K562 (cell line): ENCODE results near the gene KMT2E. TPM values are rescaled to one million over a fixed set of nuclear protein-coding genes. Genes with fewer than 3 reads are reported as not detected.

ENCODE experiments used
- ATAC-seq: fragments of 200-7000 bp; cut with Tn5 transposase; 3 replicates; pipeline ENCODE4 v1.9.1; 2020; ENCODE audit warnings: moderate library complexity
- BruUV-seq: library from RNA; stranded (reverse); fragments of 400-500 nt; replicated peaks from 2 replicates; lab custom pipeline; 2021; lab: Mats Ljungman, UMichigan
- CTCF ChIA-PET: fragments of 300-600 bp; formaldehyde crosslinking; extraction: SDS; loops from one replicate; lab custom pipeline; 2021; ENCODE audit warnings: low intra/inter-chr PET ratio; lab: Yijun Ruan, JAX
- POLR2A ChIA-PET: fragments of 300-600, 350-650 bp; sonication (Branson Sonifier 250); formaldehyde crosslinking; extraction: SDS; loops from one replicate; lab custom pipeline; 2021; ENCODE audit warnings: antibody characterized with exemption, inconsistent platforms; lab: Yijun Ruan, JAX
- DNase-seq, 4 experiments: peaks; one replicate each; pipeline versions ENCODE4 v3.0.0 to v3.0.0-alpha.2; 2011 to 2018; ENCODE audit warnings: low spot score in 3 of 4, mixed read lengths in 3 of 4; ENCODE audit errors: extremely low read depth in 1 of 4
- FAIRE-seq: peaks from 2 replicates; lab custom pipeline; 2011; peaks lifted over from hg19 to GRCh38; lab: Jason Lieb, UNC
- H2AFZ ChIP-seq: 2 replicates; pipeline ENCODE4 v1.6.0; 2011; ENCODE audit warnings: low read depth, low read length, control low read depth, inconsistent platforms
- H3K27ac ChIP-seq: fragments of 200-600 bp; 3 replicates; pipeline ENCODE4 v1.8.0; 2011; ENCODE audit warnings: low read depth, mild to moderate bottlenecking, control low read depth, inconsistent platforms, low read length, moderate library complexity, mixed read lengths; ENCODE audit errors: extremely low read depth
- H3K27me3 ChIP-seq, 2 experiments: fragments of 300-600 bp in 1 of 2; 2 replicates in 1 of 2; 3 replicates in 1 of 2; pipeline versions ENCODE4 v1.6.0 to v1.8.0; 2011; ENCODE audit warnings: inconsistent platforms in 2 of 2, low read length in 2 of 2, mild to moderate bottlenecking in 1 of 2, mixed read lengths in 1 of 2, moderate library complexity in 1 of 2; ENCODE audit not compliant: control insufficient read depth in 2 of 2, insufficient read depth in 2 of 2
- H3K36me3 ChIP-seq: fragments of 300-600 bp; 3 replicates; pipeline ENCODE4 v1.8.0; 2011; ENCODE audit warnings: mild to moderate bottlenecking, low read length, inconsistent platforms; ENCODE audit not compliant: control insufficient read depth, insufficient read depth
- H3K4me1 ChIP-seq, 2 experiments: fragments of 200-600 bp in 1 of 2; replicated peaks in 1 of 2; 2 replicates in 1 of 2; 3 replicates in 1 of 2; pipeline versions ENCODE4 v1.5.1 to v1.8.0; 2011; ENCODE audit warnings: inconsistent platforms in 2 of 2, low read length in 2 of 2, mild to moderate bottlenecking in 1 of 2, mixed read lengths in 1 of 2, moderate library complexity in 1 of 2; ENCODE audit not compliant: control insufficient read depth in 2 of 2, insufficient read depth in 2 of 2
- H3K4me2 ChIP-seq: 2 replicates; pipeline ENCODE4 v1.6.1; 2011; ENCODE audit warnings: low read length, control low read depth, inconsistent platforms, mixed read lengths; ENCODE audit not compliant: insufficient read depth
- H3K4me3 ChIP-seq: fragments of 200-600 bp; sonication (generic), shearing (Covaris generic); 2 replicates; pipeline ENCODE4 v1.5.1; 2016; ENCODE audit warnings: control low read depth, inconsistent platforms
- H3K79me2 ChIP-seq: fragments of 200-600 bp; 3 replicates; pipeline ENCODE4 v1.8.0; 2011; ENCODE audit warnings: low read length, inconsistent platforms; ENCODE audit not compliant: control insufficient read depth, insufficient read depth
- H3K9ac ChIP-seq, 2 experiments: 2 replicates each; pipeline versions ENCODE4 v1.6.0 to v1.6.1; 2011; ENCODE audit warnings: low read depth in 2 of 2, low read length in 2 of 2, control low read depth in 1 of 2, inconsistent platforms in 1 of 2, mild to moderate bottlenecking in 1 of 2, mixed read lengths in 1 of 2; ENCODE audit not compliant: insufficient read depth in 1 of 2
- H3K9me1 ChIP-seq: one replicate; pipeline ENCODE4 v1.6.0; 2011; ENCODE audit warnings: inconsistent platforms, mild to moderate bottlenecking, low read length, moderate library complexity; ENCODE audit not compliant: control insufficient read depth, insufficient read depth
- H3K9me3 ChIP-seq: replicated peaks from 2 replicates; pipeline ENCODE4 v1.5.1; 2011; ENCODE audit warnings: low read depth, low read length, inconsistent platforms; ENCODE audit not compliant: control insufficient read depth, insufficient read depth
- H4K20me1 ChIP-seq: replicated peaks from 2 replicates; pipeline ENCODE4 v1.6.1; 2011; ENCODE audit warnings: low read length, inconsistent platforms, mixed read lengths; ENCODE audit not compliant: control insufficient read depth, insufficient read depth
- ARID1B ChIP-seq: fragments of 450-650 bp; IDR thresholded peaks from 2 replicates; pipeline ENCODE4 v1.6.1; 2016; ENCODE audit warnings: antibody characterized with exemption, mild to moderate bottlenecking, inconsistent platforms
- CLOCK ChIP-seq: fragments of 250-450 bp; sonication (Bioruptor Pico); IDR thresholded peaks from 2 replicates; pipeline ENCODE4 v1.4.0; 2020; ENCODE audit warnings: mild to moderate bottlenecking, moderate library complexity, borderline replicate concordance
- EHMT2 ChIP-seq: fragments of 450-650 bp; IDR thresholded peaks from 2 replicates; pipeline ENCODE4 v1.6.1; 2018; ENCODE audit warnings: antibody characterized with exemption
- ETV1 ChIP-seq: fragments of 450-650 bp; conservative IDR thresholded peaks from 2 replicates; pipeline ENCODE4 v1.6.1; 2016; ENCODE audit warnings: missing genetic modification characterization, control low read depth, low read depth, missing compliant biosample characterization
- LCOR ChIP-seq: sonication (generic); formaldehyde crosslinking; IDR thresholded peaks from 2 replicates; pipeline ENCODE4 v1.8.0; 2022; ENCODE audit warnings: mild to moderate bottlenecking, missing genetic modification reagents
- POLR2AphosphoS5 ChIP-seq: IDR thresholded peaks from 2 replicates; pipeline ENCODE4 v1.6.1; 2011; ENCODE audit warnings: mild to moderate bottlenecking, low read depth, low read length, moderate library complexity; ENCODE audit not compliant: control insufficient read depth, insufficient read depth
- PURB ChIP-seq: sonication (generic); formaldehyde crosslinking; IDR thresholded peaks from 2 replicates; pipeline ENCODE4 v1.9.0; 2021; ENCODE audit warnings: low read depth, mild to moderate bottlenecking, missing genetic modification reagents
- SPI1 ChIP-seq: IDR thresholded peaks from 2 replicates; pipeline ENCODE4 v1.6.1; 2011; ENCODE audit warnings: low read depth, low read length, control low read depth, borderline replicate concordance
- U2AF2 ChIP-seq: fragments of 200-400 bp; formaldehyde crosslinking; optimal IDR thresholded peaks from 2 replicates; pipeline ENCODE3; 2017; ENCODE audit warnings: low read depth, mild to moderate bottlenecking, low read length
- ZBTB8A ChIP-seq: fragments of 450-650 bp; IDR thresholded peaks from 2 replicates; pipeline ENCODE4 v1.6.1; 2018; ENCODE audit warnings: mild to moderate bottlenecking, moderate library complexity; ENCODE audit not compliant: partially characterized antibody
- ZFX ChIP-seq: sonication (generic); formaldehyde crosslinking; IDR thresholded peaks from 2 replicates; pipeline ENCODE4 v1.8.0; 2022; ENCODE audit warnings: mild to moderate bottlenecking, missing genetic modification reagents, moderate library complexity
- ZNF778 ChIP-seq: fragments of 450-650 bp; formaldehyde crosslinking; IDR thresholded peaks from 2 replicates; pipeline ENCODE4 v1.4.0; 2020; ENCODE audit warnings: mild to moderate bottlenecking, moderate library complexity
- WGBS: fragments of 100-300 bp; shearing (Covaris generic); methylation state at CpG from one replicate; pipeline ENCODE4 v1.1.6; 2016; ENCODE audit warnings: low coverage, mixed read lengths; ENCODE audit not compliant: insufficient coverage; ENCODE audit errors: missing lambda C conversion rate; 5-methylcytosine and 5-hydroxymethylcytosine counted together
- in situ Hi-C: fragments of 300-500 bp; cut with MboI; formaldehyde crosslinking; loops from 4 replicates; pipeline ENCODE4 v1.15.0; 2018; ENCODE audit warnings: inconsistent platforms, mixed read lengths
- intact Hi-C: fragments of 100-400 bp; cut with micrococcal nuclease; formaldehyde crosslinking; loops from 2 replicates; pipeline ENCODE4 v1.14.2; 2022
- polyA plus RNA-seq, 8 experiments: library from polyadenylated mRNA; depleted of rRNA in 4 of 8; stranded (reverse) in 5 of 8; unstranded in 3 of 8; fragments of >200 nt; fragmentation: Nextera tagmentation in 2 of 8; fragmentation: Illumina TruSeq in 1 of 8; extraction: Ambion mirVana in 2 of 8; extraction: Trizol in 1 of 8; gene quantifications; 2 replicates each; pipeline versions ENCODE4 v1.2.1 to v1.2.3, GENCODE V29; 2011 to 2014; ENCODE audit warnings: inconsistent platforms in 1 of 8, missing spikeins in 1 of 8
- total RNA-seq, 7 experiments: library from RNA; depleted of rRNA in 6 of 7; stranded (reverse); fragments of >200 nt in 6 of 7; fragmentation: Illumina TruSeq in 2 of 7; extraction: Trizol in 2 of 7; gene quantifications; 2 replicates each; pipeline versions ENCODE4 v1.2.1 to v1.2.3, GENCODE V29; 2011 to 2021; ENCODE audit warnings: low replicate concordance in 1 of 7

KMT2E gene
- total and polyA plus RNA-seq, 9 of the 15 experiments (the other 6 are each of a cell fraction or from before 2014, with no cell fraction given), result 8.9 to 55.3 (median 38.1) TPM

GRCh38 chr7:105044449-105045070 lies 30.6 kb downstream of the KMT2E start (continued):
- TF ChIP-seq SPI1 (no peak), ZFX (no peak), ARID1B (peak; percentile 65)

- in situ Hi-C loops, result no loop called here
- POLR2A ChIA-PET, result interaction anchor here (0.9 to 1.3 kb wide), 3 partner anchors 13 to 63 kb away, joined by 3 to 4 read pairs (median 3); no protein-coding TSS in a partner anchor
- Histone ChIP-seq H4K20me1 (no peaks in the 10 kb centered on the region; the same call in 1 of the 2 replicates), H3K4me1 (peaks cover 0 to 6% of the 10 kb centered on the region in 2 experiments; a peak in 2 of 5 replicates), H2AFZ (no peak overlapping the region)
- TF ChIP-seq ZNF778 (no peak), ZBTB8A (no peak), EHMT2 (no peak), U2AF2 (no peak), CLOCK (CRISPR knock-in tag) (no peak), ETV1 (tag) (no peak), LCOR (no peak), POLR2AphosphoS5 (no peak), PURB (CRISPR knock-in tag) (no peak)
- TF ChIP-seq, all 486 proteins: peak for 0
- no peaks in the 10 kb centered on the region for H3K9me1 ChIP-seq
- CTCF ChIA-PET, result no interaction called here
- no peak for ATAC-seq
- H3K27ac ChIP-seq, result no peak overlapping the region
- no peaks in the 10 kb centered on the region for H3K9me3 ChIP-seq
- H3K27me3 ChIP-seq, result no peaks in the 10 kb centered on the region
- H3K79me2 ChIP-seq, result peaks cover 71% of the 10 kb centered on the region
- no peak overlapping the region for H3K4me2 ChIP-seq
- DNase-seq, result no peak
- no peak overlapping the region for H3K4me3 ChIP-seq
- H3K36me3 ChIP-seq, result peaks cover 75% of the 10 kb centered on the region
- no peak for FAIRE-seq
- intact Hi-C loops, result no loop called here
- no peak overlapping the region for H3K9ac ChIP-seq
- BruUV-seq, result no TSS peak
- WGBS, result 74% methylated on average over 1 of the region's 1 CpG
Measured at GRCh38 chr7:105046414-105046813, 32.4 kb downstream of the KMT2E start.
